Fibroblast of lung (primary cell): ENCODE data around the gene LRSAM1. TPM values are rescaled to one million over a fixed set of nuclear protein-coding genes. Genes with fewer than 3 reads are reported as not detected.

ENCODE experiments used
- DNase-seq, 2 donors: peaks; one replicate each; pipeline versions ENCODE4 v3.0.0 to v3.0.0-alpha.2; 2010; ENCODE audit warnings: low read depth in 2 of 2
- H2AFZ ChIP-seq: 2 replicates; pipeline ENCODE4 v1.5.1; 2012; ENCODE audit warnings: low read length, control low read depth, inconsistent platforms
- H3K27ac ChIP-seq: 2 replicates; pipeline ENCODE4 v1.5.1; 2011; ENCODE audit warnings: low read length, control low read depth; ENCODE audit not compliant: insufficient read depth
- H3K27me3 ChIP-seq: 2 replicates; pipeline ENCODE4 v1.5.1; 2011; ENCODE audit warnings: mild to moderate bottlenecking, low read length; ENCODE audit not compliant: control insufficient read depth, insufficient read depth
- H3K36me3 ChIP-seq: 2 replicates; pipeline ENCODE4 v1.5.1; 2011; ENCODE audit warnings: low read length; ENCODE audit not compliant: control insufficient read depth, insufficient read depth
- H3K4me1 ChIP-seq: 2 replicates; pipeline ENCODE4 v1.5.1; 2011; ENCODE audit warnings: low read length; ENCODE audit not compliant: control insufficient read depth, insufficient read depth; ENCODE audit errors: extremely low read depth
- H3K4me2 ChIP-seq: 2 replicates; pipeline ENCODE4 v1.5.1; 2011; ENCODE audit warnings: low read length, control low read depth; ENCODE audit not compliant: insufficient read depth; ENCODE audit errors: extremely low read depth
- H3K4me3 ChIP-seq, 4 experiments: fragments of 200-600 bp in 1 of 4; sonication (generic) in 1 of 4; replicated peaks in 1 of 4; 2 replicates each; pipeline ENCODE4 v1.5.1; 2011 to 2016; ENCODE audit warnings: low read length in 4 of 4, low read depth in 3 of 4, mild to moderate bottlenecking in 3 of 4, control low read depth in 2 of 4, inconsistent platforms in 1 of 4, mixed read lengths in 1 of 4; ENCODE audit not compliant: insufficient read depth in 1 of 4; ENCODE audit errors: control extremely low read depth in 1 of 4
- H3K79me2 ChIP-seq: 2 replicates; pipeline ENCODE4 v1.5.1; 2012; ENCODE audit warnings: mild to moderate bottlenecking, low read length, inconsistent platforms; ENCODE audit not compliant: control insufficient read depth, insufficient read depth
- H3K9ac ChIP-seq: 2 replicates; pipeline ENCODE4 v1.5.1; 2011; ENCODE audit warnings: mild to moderate bottlenecking, low read length, control low read depth; ENCODE audit not compliant: insufficient read depth
- H3K9me3 ChIP-seq: 2 replicates; pipeline ENCODE4 v1.5.1; 2012; ENCODE audit warnings: low read depth, low read length; ENCODE audit not compliant: control insufficient read depth, insufficient read depth
- H4K20me1 ChIP-seq: 2 replicates; pipeline ENCODE4 v1.5.1; 2011; ENCODE audit warnings: low read length; ENCODE audit not compliant: control insufficient read depth, insufficient read depth; ENCODE audit errors: extremely low read depth
- EZH2 ChIP-seq: IDR thresholded peaks from 2 replicates; pipeline ENCODE4 v1.5.1; 2012; ENCODE audit warnings: low read length, control low read depth, mild to moderate bottlenecking; ENCODE audit errors: missing control alignments
- polyA plus RNA-seq, 2 donors: library from polyadenylated mRNA; depleted of rRNA in 1 of 2; stranded (reverse) in 1 of 2; unstranded in 1 of 2; fragments of >200 nt; gene quantifications; 2 replicates each; pipeline ENCODE4 v1.2.1, GENCODE V29; 2011 to 2012; ENCODE audit warnings: missing spikeins in 1 of 2
- total RNA-seq: library from RNA; depleted of rRNA; stranded (reverse); fragments of >200 nt; gene quantifications from 2 replicates; pipeline ENCODE4 v1.2.1, GENCODE V29; 2014
- TF ChIP-seq, protein P1 (sequence below), 2 donors: IDR thresholded peaks in 1 of 2; conservative IDR thresholded peaks in 1 of 2; 1 replicate in 1 of 2; 2 replicates in 1 of 2; pipeline ENCODE4 v1.5.1; 2011 to 2012; ENCODE audit warnings: low read length in 2 of 2, control low read depth in 1 of 2, inconsistent platforms in 1 of 2, low read depth in 1 of 2, mild to moderate bottlenecking in 1 of 2

LRSAM1 gene
- total and polyA plus RNA-seq, 2 donors (not counting 1 experiment from before 2014, with no cell fraction given): 6.8 to 18.0 TPM

DNA sequence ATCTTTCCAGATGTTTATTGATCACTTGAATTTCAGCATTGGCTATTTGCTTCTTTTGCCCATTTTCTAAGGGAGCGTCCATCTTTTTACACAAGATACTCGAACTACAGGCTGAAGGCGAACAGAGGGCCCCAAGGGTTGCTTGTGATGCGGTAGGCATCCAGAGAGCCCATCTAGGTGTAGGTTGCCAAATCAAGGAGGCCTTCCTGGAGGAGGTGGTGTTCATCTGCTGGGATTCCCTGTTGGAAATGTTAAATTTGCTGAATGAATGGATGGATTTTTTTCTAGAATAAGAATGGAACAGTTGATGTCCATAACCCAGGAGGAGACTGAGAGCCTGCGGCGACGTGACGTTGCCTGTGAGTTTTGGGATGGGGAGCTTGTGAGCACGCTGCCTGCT, 31.4 kb downstream of the LRSAM1 start:
- Histone ChIP-seq H3K4me3 (no peak overlapping the region), H3K36me3 (peaks cover 19% of the 10 kb centered on the region), H3K9me3 (no peaks in the 10 kb centered on the region), H3K4me1 (no peaks in the 10 kb centered on the region), H3K27ac (no peak overlapping the region), H4K20me1 (no peaks in the 10 kb centered on the region), H3K9ac (no peak overlapping the region), H3K27me3 (no peaks in the 10 kb centered on the region), H2AFZ (no peak overlapping the region), H3K79me2 (no peaks in the 10 kb centered on the region), H3K4me2 (no peak overlapping the region)
- no peak for DNase-seq
- TF ChIP-seq, protein P1, sequence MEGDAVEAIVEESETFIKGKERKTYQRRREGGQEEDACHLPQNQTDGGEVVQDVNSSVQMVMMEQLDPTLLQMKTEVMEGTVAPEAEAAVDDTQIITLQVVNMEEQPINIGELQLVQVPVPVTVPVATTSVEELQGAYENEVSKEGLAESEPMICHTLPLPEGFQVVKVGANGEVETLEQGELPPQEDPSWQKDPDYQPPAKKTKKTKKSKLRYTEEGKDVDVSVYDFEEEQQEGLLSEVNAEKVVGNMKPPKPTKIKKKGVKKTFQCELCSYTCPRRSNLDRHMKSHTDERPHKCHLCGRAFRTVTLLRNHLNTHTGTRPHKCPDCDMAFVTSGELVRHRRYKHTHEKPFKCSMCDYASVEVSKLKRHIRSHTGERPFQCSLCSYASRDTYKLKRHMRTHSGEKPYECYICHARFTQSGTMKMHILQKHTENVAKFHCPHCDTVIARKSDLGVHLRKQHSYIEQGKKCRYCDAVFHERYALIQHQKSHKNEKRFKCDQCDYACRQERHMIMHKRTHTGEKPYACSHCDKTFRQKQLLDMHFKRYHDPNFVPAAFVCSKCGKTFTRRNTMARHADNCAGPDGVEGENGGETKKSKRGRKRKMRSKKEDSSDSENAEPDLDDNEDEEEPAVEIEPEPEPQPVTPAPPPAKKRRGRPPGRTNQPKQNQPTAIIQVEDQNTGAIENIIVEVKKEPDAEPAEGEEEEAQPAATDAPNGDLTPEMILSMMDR (conservative IDR thresholded peaks at IDR 0.05 in 1 of 2, IDR thresholded peaks at IDR 0.05 in 1 of 2; ENCODE audit: low read depth in 1 of 2, low read length in 2 of 2): no peak
- TF ChIP-seq EZH2: no peak

GRCh38 chr9:127485995-127486394, 34.7 kb downstream of the LRSAM1 start:
- no peak for DNase-seq
- no peak for TF ChIP-seq EZH2
- TF ChIP-seq, protein P1 (conservative IDR thresholded peaks at IDR 0.05 in 1 of 2, IDR thresholded peaks at IDR 0.05 in 1 of 2; ENCODE audit: low read depth in 1 of 2, low read length in 2 of 2): no peak

GRCh38 chr9:127488946-127489345, 37.6 kb downstream of the LRSAM1 start:
- no peaks in the 10 kb centered on the region for H3K27me3 ChIP-seq
- no peaks in the 10 kb centered on the region for H3K79me2 ChIP-seq
- H3K27ac ChIP-seq: no peak overlapping the region
- peaks cover 22% of the 10 kb centered on the region for H3K36me3 ChIP-seq
- H3K4me3 ChIP-seq: no peak overlapping the region
- no peaks in the 10 kb centered on the region for H3K9me3 ChIP-seq
- no peaks in the 10 kb centered on the region for H4K20me1 ChIP-seq
- no peak overlapping the region for H3K4me2 ChIP-seq
- DNase-seq: no peak
- TF ChIP-seq, protein P1 (conservative IDR thresholded peaks at IDR 0.05 in 1 of 2, IDR thresholded peaks at IDR 0.05 in 1 of 2; ENCODE audit: low read depth in 1 of 2, low read length in 2 of 2): no peak
- no peak for TF ChIP-seq EZH2
- H3K9ac ChIP-seq: no peak overlapping the region
- H3K4me1 ChIP-seq: no peaks in the 10 kb centered on the region
- no peak overlapping the region for H2AFZ ChIP-seq

More at GRCh38 chr9:127485995-127486394, 34.7 kb downstream of the LRSAM1 start:
- no peaks in the 10 kb centered on the region for H3K27me3 ChIP-seq
- no peak overlapping the region for H3K4me3 ChIP-seq
- H2AFZ ChIP-seq: no peak overlapping the region
- no peak overlapping the region for H3K9ac ChIP-seq
- H4K20me1 ChIP-seq: no peaks in the 10 kb centered on the region
- H3K79me2 ChIP-seq: no peaks in the 10 kb centered on the region
- no peaks in the 10 kb centered on the region for H3K9me3 ChIP-seq
- peaks cover 14% of the 10 kb centered on the region for H3K36me3 ChIP-seq
- no peak overlapping the region for H3K27ac ChIP-seq
- H3K4me2 ChIP-seq: no peak overlapping the region
- H3K4me1 ChIP-seq: no peaks in the 10 kb centered on the region
